Stimulated activated naive CD8-positive, alpha-beta T cell treated with anti-CD3 and anti-CD28 coated beads, Interleukin-15, Interleukin-2, amounts not matched to agents 100 ng/mL and 50 ng/mL, for 24 hours (primary cell): ENCODE results near the gene COL4A2.
"Not testable (repeated sequence)": the region's sequence is repeated elsewhere in the genome, so short reads cannot be mapped to it uniquely, and the experiment has no call there.

ENCODE experiments used
- H3K27ac Mint-ChIP-seq: one replicate; pipeline ENCODE4 v1.8.0; 2021; ENCODE audit warnings: mild to moderate bottlenecking, mixed read lengths
- H3K27me3 Mint-ChIP-seq: one replicate; pipeline ENCODE4 v1.8.0; 2021; ENCODE audit warnings: mixed read lengths
- H3K36me3 Mint-ChIP-seq: one replicate; pipeline ENCODE4 v1.8.0; 2021; ENCODE audit warnings: low read depth, mixed read lengths
- H3K4me1 Mint-ChIP-seq: one replicate; pipeline ENCODE4 v1.8.0; 2021; ENCODE audit warnings: low read depth, mixed read lengths
- H3K4me3 Mint-ChIP-seq: one replicate; pipeline ENCODE4 v1.8.0; 2021; ENCODE audit warnings: mild to moderate bottlenecking, mixed read lengths
- H3K9me3 Mint-ChIP-seq: one replicate; pipeline ENCODE4 v1.8.0; 2021; ENCODE audit warnings: mixed read lengths

The COL4A2 gene

DNA sequence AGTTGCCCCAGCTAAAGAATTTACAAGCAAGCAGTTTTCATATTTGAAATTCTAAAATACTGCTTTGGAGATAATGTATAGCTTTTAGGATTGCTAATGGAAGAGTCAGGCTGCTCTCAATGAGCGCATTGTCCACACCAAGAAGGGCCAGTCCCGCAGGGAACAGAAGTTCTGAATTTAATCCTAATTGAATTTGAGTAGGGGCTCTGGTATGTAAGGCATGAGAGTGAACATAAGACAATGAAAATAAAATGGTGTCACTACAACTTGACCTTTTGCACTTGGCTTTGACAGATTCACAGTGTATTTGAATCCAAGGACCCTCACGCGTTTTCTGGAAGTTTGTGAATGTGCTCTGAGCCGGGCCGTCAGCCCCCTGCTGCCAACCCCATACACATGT lies 221.8 kb downstream of the COL4A2 start:
- Mint-ChIP-seq H3K27ac (no peak overlapping the region), H3K36me3 (no peaks in the 10 kb centered on the region), H3K4me3 (no peak overlapping the region), H3K9me3 (no peaks in the 10 kb centered on the region), H3K27me3 (no peaks in the 10 kb centered on the region), H3K4me1 (peaks cover 27% of the 10 kb centered on the region)

DNA sequence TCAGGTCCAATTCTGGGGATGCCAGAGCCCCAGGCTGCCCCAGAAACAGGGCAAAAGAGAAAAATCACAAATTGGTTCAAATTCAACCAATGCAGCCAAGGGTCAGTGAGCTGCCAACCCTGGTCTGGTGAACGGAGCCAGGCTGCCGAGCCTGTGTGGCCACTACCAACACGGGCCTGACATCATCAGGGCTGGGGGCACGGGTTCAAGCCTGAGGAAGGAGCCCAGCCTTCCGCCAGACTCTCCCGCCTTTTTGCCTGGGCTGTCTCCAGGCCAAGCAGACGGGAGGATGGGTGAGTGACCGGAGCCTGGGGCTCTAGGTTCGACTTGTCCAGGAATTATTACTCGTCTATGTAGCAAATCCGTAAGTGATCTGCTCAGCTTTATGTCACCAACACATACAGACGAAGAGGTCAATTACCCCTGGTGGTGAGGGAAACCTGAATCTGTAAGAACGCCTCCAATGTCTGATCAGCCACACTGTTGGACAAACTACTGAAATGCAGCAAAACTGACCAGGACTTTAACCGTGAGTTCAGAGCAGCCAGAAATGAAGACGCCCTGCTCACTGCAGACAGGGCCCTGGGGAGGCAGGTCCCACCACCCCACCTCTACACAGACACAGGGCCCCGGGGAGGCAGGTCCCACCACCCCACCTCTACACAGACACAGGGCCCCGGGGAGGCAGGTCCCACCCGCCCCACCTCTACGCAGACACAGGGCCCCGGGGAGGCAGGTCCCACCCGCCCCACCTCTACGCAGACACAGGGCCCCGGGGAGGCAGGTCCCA lies 222.6 kb downstream of the COL4A2 start:
- Mint-ChIP-seq H3K4me1 (peaks cover 19% of the 10 kb centered on the region), H3K4me3 (no peak overlapping the region), H3K27ac (no peak overlapping the region), H3K36me3 (no peaks in the 10 kb centered on the region), H3K9me3 (no peaks in the 10 kb centered on the region), H3K27me3 (no peaks in the 10 kb centered on the region)

DNA sequence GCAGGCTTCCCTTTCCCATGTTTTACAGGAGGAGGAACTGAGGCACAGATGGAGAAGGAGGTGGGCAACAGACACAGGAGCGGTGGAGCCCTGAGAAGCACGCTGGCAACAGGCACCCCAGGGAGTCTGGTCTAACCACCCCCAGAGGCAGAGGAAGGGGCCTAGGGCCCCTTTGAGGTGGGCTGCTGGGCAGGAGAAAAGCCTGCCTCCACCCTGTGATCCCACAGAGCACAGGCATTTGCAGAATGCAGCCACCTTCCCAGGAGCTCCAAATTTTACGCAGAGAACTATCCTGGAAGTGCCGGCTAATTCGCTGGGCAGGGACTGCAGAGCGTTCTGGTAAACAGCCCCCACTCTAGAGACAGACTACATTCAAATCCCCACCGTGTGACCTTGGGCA lies 224.0 kb downstream of the COL4A2 start:
- H3K4me1 Mint-ChIP-seq = peaks cover 8% of the 10 kb centered on the region
- no peaks in the 10 kb centered on the region for H3K27me3 Mint-ChIP-seq
- H3K9me3 Mint-ChIP-seq = no peaks in the 10 kb centered on the region
- no peak overlapping the region for H3K4me3 Mint-ChIP-seq
- no peaks in the 10 kb centered on the region for H3K36me3 Mint-ChIP-seq
- no peak overlapping the region for H3K27ac Mint-ChIP-seq

DNA sequence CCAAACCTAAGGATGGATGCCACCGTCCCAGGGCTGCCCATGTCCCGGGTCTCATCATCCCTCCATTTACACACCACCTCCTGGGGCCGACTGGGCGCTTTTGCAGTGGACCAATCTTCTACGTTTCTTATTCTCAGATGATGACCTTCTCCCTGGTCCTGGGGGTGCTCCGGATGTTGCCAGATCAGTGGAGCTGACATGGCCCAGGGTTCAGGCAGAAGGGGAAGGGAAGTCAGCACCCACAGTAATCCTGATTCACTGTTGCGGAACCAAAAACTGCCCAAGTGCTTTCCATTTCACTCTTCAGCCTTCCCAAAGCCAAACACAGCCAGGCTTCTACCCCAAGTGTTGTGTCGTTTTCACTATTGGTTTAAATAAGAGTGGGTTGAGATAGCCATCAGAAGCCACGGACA lies 224.6 kb downstream of the COL4A2 start:
- Mint-ChIP-seq H3K9me3 (no peaks in the 10 kb centered on the region), H3K4me3 (no peak overlapping the region), H3K27ac (no peak overlapping the region), H3K36me3 (no peaks in the 10 kb centered on the region), H3K27me3 (no peaks in the 10 kb centered on the region), H3K4me1 (peaks cover 7% of the 10 kb centered on the region)

DNA sequence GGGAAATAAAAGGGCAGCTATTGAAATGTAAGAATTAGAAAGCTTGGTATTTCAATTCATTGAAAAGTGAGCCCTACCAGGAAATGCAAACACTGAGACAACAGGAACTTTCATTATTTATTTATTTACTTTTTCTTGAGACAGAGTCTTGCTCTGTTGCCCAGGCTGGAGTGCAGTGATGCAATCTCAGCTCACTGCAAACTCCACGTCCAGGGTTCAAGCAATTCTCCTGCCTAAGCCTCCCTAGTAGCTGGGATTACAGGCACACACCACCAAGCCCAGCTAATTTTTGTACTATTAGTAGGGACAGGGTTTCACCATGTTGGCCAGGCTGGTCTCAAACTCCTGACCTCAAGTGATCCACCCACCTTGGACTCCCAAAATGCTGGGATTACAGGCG lies 225.2 kb downstream of the COL4A2 start:
- not testable (repeated sequence) for H3K4me1 Mint-ChIP-seq, H3K4me3 Mint-ChIP-seq, H3K9me3 Mint-ChIP-seq, H3K27me3 Mint-ChIP-seq, H3K27ac Mint-ChIP-seq, H3K36me3 Mint-ChIP-seq

DNA sequence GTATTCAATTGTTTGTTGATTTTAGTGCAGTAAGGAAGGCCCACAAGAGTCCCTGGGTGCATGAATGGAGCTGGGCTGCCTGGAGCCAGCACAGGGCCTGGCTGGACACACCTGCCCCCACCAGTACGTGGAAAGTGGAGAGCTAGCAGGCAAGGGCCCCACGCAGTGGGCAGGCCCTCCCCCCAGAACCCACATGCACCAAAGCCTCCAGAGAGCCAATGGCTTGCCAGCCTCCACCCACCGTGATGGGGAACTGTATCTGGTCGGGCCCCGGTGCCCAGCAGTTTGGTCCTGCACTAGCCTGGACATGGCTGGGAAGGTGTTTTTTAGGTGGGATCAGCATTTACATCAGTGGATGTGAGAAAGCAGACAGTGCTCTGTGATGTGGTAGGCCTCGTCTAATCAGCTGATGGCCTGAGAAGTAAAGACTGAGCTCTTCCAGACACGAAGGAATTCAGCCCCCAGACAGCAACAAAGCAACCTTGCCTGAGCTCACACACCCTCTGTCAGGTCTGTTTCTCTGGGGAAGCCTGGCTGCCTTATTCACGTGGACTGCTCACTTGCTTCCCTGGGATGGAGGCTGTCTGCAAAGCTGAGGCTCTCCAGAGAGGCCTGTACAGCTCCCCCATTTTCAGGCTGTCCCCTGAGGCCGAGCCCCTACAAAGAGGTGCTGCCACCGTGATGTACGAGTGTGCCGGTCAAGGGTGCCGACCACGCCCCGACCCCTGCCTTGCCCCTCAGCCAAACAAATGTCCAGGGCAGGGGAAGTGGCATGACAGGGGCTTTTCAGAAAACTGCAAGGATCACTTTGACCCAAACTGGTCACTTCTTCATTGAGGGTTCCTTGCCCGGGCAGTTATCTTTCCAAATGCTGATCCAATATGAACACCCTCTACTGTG lies 226.9 kb downstream of the COL4A2 start:
- Mint-ChIP-seq H3K4me1 (peaks cover 15% of the 10 kb centered on the region), H3K27me3 (no peaks in the 10 kb centered on the region), H3K9me3 (no peaks in the 10 kb centered on the region), H3K4me3 (no peak overlapping the region), H3K36me3 (no peaks in the 10 kb centered on the region), H3K27ac (no peak overlapping the region)

DNA sequence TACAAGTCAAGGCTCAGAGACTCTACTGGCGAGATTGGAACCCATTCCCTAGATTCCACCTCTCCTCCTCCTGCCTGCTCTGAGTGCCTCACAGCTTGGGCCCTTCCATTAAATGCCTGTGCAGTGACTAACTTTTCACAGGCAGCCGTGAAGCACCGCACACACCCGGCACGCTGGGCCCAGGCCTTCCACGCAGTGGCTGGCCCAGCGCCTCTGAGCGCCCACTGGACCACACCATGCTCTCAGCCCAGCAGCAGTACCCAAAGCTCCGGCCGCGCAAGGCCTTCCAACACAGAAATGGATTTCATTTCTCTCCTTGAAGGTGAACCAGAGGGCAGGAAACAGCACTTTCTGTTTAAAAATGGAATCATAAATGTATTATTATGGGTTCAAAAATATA lies 228.4 kb downstream of the COL4A2 start:
- no peak overlapping the region for H3K4me3 Mint-ChIP-seq
- H3K27me3 Mint-ChIP-seq = no peaks in the 10 kb centered on the region
- H3K27ac Mint-ChIP-seq = no peak overlapping the region
- H3K36me3 Mint-ChIP-seq = no peaks in the 10 kb centered on the region
- peaks cover 15% of the 10 kb centered on the region for H3K4me1 Mint-ChIP-seq
- no peaks in the 10 kb centered on the region for H3K9me3 Mint-ChIP-seq

DNA sequence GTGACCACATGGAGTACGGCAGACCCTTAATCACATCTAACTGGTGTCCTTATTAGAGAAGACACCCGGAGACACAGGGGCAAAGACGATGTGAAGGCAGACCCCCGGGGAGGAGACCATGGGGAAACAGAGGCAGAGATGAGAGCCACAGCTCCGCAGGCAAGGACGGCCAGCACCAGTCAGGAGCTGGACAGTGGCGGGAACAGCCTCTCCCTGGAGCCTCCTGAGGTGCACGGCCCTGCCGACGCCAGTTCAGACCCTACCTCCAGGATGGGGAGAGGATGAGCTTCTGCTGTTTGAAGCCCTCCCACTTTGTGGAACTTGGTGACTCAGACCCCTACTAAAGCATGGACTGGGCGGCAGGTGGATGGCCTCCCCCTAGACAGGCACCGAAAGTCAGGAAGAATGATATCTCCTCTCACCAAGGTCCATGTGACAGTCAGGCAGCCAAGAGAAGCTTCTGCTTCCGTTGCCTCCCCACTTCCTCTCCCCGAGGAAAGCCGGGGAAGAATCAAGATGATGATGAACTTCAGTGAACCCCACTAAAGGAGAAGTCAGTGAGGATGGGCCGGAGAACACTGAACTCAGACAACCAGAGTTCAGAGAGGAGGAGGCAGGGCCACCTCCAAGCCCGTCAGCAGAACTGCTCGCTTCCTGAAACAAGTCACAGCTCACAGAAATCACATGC lies 229.1 kb downstream of the COL4A2 start:
- H3K9me3 Mint-ChIP-seq = no peaks in the 10 kb centered on the region
- peaks cover 15% of the 10 kb centered on the region for H3K4me1 Mint-ChIP-seq
- peak overlapping the region; percentile 52 for H3K27ac Mint-ChIP-seq
- H3K36me3 Mint-ChIP-seq = no peaks in the 10 kb centered on the region
- H3K4me3 Mint-ChIP-seq = no peak overlapping the region
- H3K27me3 Mint-ChIP-seq = no peaks in the 10 kb centered on the region

DNA sequence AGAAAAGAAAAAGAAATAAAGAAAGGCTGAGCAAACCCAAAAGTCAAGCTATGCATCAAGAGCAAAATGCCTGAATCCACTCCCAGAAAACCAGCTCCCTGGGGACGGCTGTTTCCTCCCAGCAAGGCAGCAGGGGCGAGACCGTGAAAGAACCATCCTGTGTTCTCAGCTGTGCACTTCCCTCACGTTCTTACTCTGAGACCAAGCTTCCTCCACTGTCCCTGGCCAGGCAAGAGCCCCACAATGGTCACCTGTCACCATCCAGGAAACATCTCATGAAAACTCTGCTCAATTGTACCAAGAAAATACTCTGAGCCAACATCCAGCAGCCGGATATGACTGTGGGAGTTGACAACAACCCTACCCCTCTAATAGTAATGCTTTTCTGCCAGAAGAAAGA lies 231.5 kb downstream of the COL4A2 start:
- H3K36me3 Mint-ChIP-seq = no peaks in the 10 kb centered on the region
- no peak overlapping the region for H3K27ac Mint-ChIP-seq
- peaks cover 15% of the 10 kb centered on the region for H3K4me1 Mint-ChIP-seq
- no peaks in the 10 kb centered on the region for H3K9me3 Mint-ChIP-seq
- H3K4me3 Mint-ChIP-seq = no peak overlapping the region
- no peaks in the 10 kb centered on the region for H3K27me3 Mint-ChIP-seq

DNA sequence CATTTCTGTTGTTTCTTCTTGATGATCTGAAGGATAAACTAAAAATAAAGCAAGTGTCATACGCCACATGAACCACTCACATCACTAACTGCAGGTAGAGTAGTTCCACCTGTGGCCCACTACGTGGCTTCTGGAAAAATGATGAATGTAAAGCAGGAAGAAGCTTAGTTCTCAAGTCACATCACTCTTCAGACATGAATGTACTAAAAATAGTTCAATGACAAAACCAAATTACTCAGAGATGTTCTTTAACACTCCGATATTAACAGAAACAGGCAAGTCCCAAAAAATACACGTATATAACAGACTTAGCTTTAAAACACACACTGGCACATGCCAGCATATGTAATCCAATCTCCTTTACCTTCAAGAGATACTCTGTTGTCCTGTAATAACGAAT lies 232.8 kb downstream of the COL4A2 start:
- H3K4me1 Mint-ChIP-seq = peaks cover 15% of the 10 kb centered on the region
- H3K27me3 Mint-ChIP-seq = no peaks in the 10 kb centered on the region
- no peak overlapping the region for H3K27ac Mint-ChIP-seq
- no peaks in the 10 kb centered on the region for H3K36me3 Mint-ChIP-seq
- no peaks in the 10 kb centered on the region for H3K9me3 Mint-ChIP-seq
- H3K4me3 Mint-ChIP-seq = no peak overlapping the region

DNA sequence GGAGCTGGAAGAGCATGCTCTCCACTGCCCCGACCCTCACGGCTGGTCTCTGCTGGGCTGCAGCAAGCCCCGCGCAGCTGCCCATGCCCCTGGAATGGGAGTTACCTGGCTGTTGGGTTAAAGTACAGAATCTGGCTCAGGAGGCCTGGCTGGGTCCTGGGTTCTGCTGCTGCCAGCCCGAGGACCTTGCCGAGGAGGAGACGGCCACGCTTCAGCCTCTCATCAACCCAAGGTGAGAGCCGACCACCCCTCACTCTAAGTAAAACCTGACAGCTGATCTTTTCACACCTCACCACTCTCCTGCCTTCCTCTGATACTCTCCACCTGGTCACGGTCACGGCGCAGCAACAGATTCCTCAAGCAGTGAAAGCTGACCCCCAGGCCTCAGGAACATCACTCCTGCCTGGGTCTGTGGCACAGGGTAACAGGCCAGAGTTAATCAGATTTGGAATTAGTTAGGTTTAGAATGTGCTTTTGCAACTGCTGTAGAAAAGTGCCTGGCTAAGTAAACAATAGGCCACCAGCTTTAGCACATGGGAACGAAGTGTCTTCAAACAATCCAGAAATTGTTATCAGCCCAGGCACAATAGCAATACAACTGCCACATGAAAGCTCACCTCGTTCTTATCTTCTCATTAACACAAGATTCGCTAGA lies 233.9 kb downstream of the COL4A2 start:
- H3K4me1 Mint-ChIP-seq = peaks cover 13% of the 10 kb centered on the region
- H3K27ac Mint-ChIP-seq = no peak overlapping the region
- no peak overlapping the region for H3K4me3 Mint-ChIP-seq
- no peaks in the 10 kb centered on the region for H3K36me3 Mint-ChIP-seq
- no peaks in the 10 kb centered on the region for H3K9me3 Mint-ChIP-seq
- H3K27me3 Mint-ChIP-seq = no peaks in the 10 kb centered on the region

DNA sequence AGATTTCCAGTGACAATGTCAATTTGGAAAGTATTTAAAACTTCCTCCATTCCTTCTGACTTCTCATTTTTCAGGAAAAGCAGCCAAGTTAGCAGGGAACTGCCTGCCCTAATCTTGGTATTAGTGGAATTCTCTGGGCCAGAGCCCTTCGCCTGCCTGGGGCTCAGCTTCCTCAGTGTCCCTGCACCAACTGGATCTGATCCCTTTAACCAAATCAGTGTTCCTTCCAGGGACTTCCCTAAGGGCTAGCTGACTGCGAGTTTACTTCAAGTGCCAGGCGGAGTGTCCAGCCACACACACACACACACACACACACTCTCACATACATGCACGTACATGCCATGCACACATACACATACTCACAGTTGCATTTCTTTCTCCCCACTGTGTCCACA lies 234.4 kb downstream of the COL4A2 start:
- Mint-ChIP-seq H3K9me3 (no peaks in the 10 kb centered on the region), H3K4me1 (peaks cover 8% of the 10 kb centered on the region), H3K36me3 (no peaks in the 10 kb centered on the region), H3K4me3 (no peak overlapping the region), H3K27ac (no peak overlapping the region), H3K27me3 (no peaks in the 10 kb centered on the region)

DNA sequence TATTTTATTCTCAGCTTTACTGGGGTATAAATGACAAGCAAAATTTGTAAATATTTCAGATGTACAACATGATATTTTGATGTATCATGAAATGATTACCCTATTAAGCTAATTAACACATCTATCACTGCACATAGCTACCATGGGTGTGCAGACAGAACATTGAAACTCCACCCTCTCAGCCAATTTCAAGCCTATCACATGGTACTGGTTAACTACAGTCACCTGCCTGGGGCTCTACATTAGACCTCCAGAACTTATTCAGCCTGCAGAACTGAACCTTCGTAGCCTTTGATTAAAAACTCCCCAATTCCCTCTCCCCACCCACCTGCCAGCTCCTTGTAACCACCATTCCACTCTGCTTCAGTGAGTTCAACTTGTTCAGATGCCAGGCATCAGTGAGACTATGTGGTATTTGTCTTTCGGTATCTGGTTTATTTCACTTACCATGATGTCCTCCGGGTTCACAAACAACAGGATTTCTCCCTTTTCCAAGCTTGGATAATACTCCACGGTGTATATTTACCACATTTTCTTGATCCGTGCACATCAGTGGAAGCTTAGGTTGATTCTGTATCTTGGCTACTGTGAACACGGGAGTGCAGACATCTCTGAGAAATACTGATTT lies 235.2 kb downstream of the COL4A2 start:
- H3K4me3 Mint-ChIP-seq = no peak overlapping the region
- peaks cover 5% of the 10 kb centered on the region for H3K4me1 Mint-ChIP-seq
- no peak overlapping the region for H3K27ac Mint-ChIP-seq
- no peaks in the 10 kb centered on the region for H3K9me3 Mint-ChIP-seq
- H3K27me3 Mint-ChIP-seq = no peaks in the 10 kb centered on the region
- no peaks in the 10 kb centered on the region for H3K36me3 Mint-ChIP-seq

DNA sequence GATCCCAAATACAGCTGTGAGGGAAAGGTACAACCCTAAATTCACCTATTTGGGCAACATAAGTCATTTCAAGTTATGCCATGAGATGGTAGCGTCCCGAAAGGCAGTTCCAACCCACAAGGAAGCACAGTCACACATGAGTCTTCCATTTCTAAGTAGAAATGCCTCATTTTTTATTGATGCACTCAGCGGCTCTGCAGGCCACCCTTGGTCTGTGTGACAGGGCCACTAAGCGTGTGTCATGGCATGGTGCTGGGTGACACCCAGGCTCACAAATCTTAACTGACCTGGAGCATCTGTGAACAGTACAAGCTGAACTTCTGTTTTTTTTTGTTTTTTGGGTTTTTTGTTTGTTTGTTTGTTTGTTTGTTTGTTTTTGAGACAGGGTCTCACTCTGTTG lies 239.3 kb downstream of the COL4A2 start:
- H3K4me3 Mint-ChIP-seq = no peak overlapping the region
- no peaks in the 10 kb centered on the region for H3K9me3 Mint-ChIP-seq
- H3K4me1 Mint-ChIP-seq = no peaks in the 10 kb centered on the region
- no peaks in the 10 kb centered on the region for H3K36me3 Mint-ChIP-seq
- no peaks in the 10 kb centered on the region for H3K27me3 Mint-ChIP-seq
- H3K27ac Mint-ChIP-seq = no peak overlapping the region
